ENCODE results near the gene RXYLT1. TPM values are rescaled to one million over a fixed set of nuclear protein-coding genes. Genes with fewer than 3 reads are reported as not detected.

Gene RXYLT1
- total RNA-seq, 6 experiments from 2014 or later: 15.3 to 17.9 (median 16.7) TPM

GRCh38 chr12:63826006-63826585 lies 46.4 kb downstream of the RXYLT1 start:
- TF ChIP-seq CTCF (IDR thresholded peaks at IDR 0.05): peak; percentile 88
- peaks cover 23% of the 10 kb centered on the region for H3K36me3 Mint-ChIP-seq (ENCODE audit: low read depth)
- DNase-seq: peak; percentile 59
- H3K9me3 Mint-ChIP-seq: peaks cover 17% of the 10 kb centered on the region
- H3K4me3 Mint-ChIP-seq: no peak overlapping the region
- H3K27me3 Mint-ChIP-seq (ENCODE audit: insufficient read depth): no peaks in the 10 kb centered on the region; the same call in none of the 2 replicates
- H3K27ac Mint-ChIP-seq: no peak overlapping the region
- H3K4me1 Mint-ChIP-seq (ENCODE audit: low read depth): peaks cover 29% of the 10 kb centered on the region

GRCh38 chr12:63828867-63829266 lies 49.2 kb downstream of the RXYLT1 start:
- peaks cover 10% of the 10 kb centered on the region for H3K36me3 Mint-ChIP-seq (ENCODE audit: low read depth)
- no peak for DNase-seq
- peaks cover 5% of the 10 kb centered on the region; the same call in 1 of the 2 replicates for H3K4me1 Mint-ChIP-seq (ENCODE audit: low read depth)
- no peak overlapping the region for H3K4me3 Mint-ChIP-seq
- no peak for TF ChIP-seq CTCF (IDR thresholded peaks at IDR 0.05)
- H3K9me3 Mint-ChIP-seq: peaks cover 17% of the 10 kb centered on the region
- no peak overlapping the region for H3K27ac Mint-ChIP-seq
- no peaks in the 10 kb centered on the region; the same call in 1 of the 2 replicates for H3K27me3 Mint-ChIP-seq (ENCODE audit: insufficient read depth)

- TF ChIP-seq CTCF (IDR thresholded peaks at IDR 0.05): no peak
- Mint-ChIP-seq H3K27me3 (ENCODE audit: insufficient read depth) (no peaks in the 10 kb centered on the region; the same call in 1 of the 2 replicates), H3K4me3 (no peak overlapping the region), H3K27ac (no peak overlapping the region), H3K36me3 (ENCODE audit: low read depth) (no peaks in the 10 kb centered on the region), H3K9me3 (no peaks in the 10 kb centered on the region), H3K4me1 (ENCODE audit: low read depth) (peaks cover 11% of the 10 kb centered on the region)
- DNase-seq: no peak
These were observed 56.3 kb downstream of the RXYLT1 start for GRCh38 chr12:63836046-63836445.

- no peaks in the 10 kb centered on the region; the same call in 1 of the 2 replicates for H3K27me3 Mint-ChIP-seq (ENCODE audit: insufficient read depth)
- no peak for TF ChIP-seq CTCF (IDR thresholded peaks at IDR 0.05)
- DNase-seq: no peak
These were observed 57.2 kb downstream of the RXYLT1 start for GRCh38 chr12:63836936-63837335.

GRCh38 chr12:63838411-63838810 lies 58.7 kb downstream of the RXYLT1 start:
- Mint-ChIP-seq H3K9me3 (no peaks in the 10 kb centered on the region), H3K4me3 (no peak overlapping the region), H3K4me1 (ENCODE audit: low read depth) (peaks cover 27% of the 10 kb centered on the region), H3K27me3 (ENCODE audit: insufficient read depth) (no peaks in the 10 kb centered on the region; the same call in 1 of the 2 replicates), H3K36me3 (ENCODE audit: low read depth) (no peaks in the 10 kb centered on the region), H3K27ac (no peak overlapping the region)
- no peak for TF ChIP-seq CTCF (IDR thresholded peaks at IDR 0.05)
- DNase-seq: no peak

More at GRCh38 chr12:63836936-63837335, 57.2 kb downstream of the RXYLT1 start:
- H3K27ac Mint-ChIP-seq: no peak overlapping the region
- H3K4me3 Mint-ChIP-seq: no peak overlapping the region
- H3K36me3 Mint-ChIP-seq (ENCODE audit: low read depth): no peaks in the 10 kb centered on the region
- H3K9me3 Mint-ChIP-seq: no peaks in the 10 kb centered on the region
- peaks cover 20% of the 10 kb centered on the region for H3K4me1 Mint-ChIP-seq (ENCODE audit: low read depth)

Measured in HFFc6 (cell line).